HG03196 (cell line): Measurements from ENCODE around the gene APBA3.

Experiments used
- ATAC-seq: cut with Tn5 transposase; IDR thresholded peaks from one replicate; pipeline ENCODE4 v1.9.1; 2021; ENCODE audit not compliant: unreplicated experiment

APBA3 gene, protein sequence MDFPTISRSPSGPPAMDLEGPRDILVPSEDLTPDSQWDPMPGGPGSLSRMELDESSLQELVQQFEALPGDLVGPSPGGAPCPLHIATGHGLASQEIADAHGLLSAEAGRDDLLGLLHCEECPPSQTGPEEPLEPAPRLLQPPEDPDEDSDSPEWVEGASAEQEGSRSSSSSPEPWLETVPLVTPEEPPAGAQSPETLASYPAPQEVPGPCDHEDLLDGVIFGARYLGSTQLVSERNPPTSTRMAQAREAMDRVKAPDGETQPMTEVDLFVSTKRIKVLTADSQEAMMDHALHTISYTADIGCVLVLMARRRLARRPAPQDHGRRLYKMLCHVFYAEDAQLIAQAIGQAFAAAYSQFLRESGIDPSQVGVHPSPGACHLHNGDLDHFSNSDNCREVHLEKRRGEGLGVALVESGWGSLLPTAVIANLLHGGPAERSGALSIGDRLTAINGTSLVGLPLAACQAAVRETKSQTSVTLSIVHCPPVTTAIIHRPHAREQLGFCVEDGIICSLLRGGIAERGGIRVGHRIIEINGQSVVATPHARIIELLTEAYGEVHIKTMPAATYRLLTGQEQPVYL

DNA sequence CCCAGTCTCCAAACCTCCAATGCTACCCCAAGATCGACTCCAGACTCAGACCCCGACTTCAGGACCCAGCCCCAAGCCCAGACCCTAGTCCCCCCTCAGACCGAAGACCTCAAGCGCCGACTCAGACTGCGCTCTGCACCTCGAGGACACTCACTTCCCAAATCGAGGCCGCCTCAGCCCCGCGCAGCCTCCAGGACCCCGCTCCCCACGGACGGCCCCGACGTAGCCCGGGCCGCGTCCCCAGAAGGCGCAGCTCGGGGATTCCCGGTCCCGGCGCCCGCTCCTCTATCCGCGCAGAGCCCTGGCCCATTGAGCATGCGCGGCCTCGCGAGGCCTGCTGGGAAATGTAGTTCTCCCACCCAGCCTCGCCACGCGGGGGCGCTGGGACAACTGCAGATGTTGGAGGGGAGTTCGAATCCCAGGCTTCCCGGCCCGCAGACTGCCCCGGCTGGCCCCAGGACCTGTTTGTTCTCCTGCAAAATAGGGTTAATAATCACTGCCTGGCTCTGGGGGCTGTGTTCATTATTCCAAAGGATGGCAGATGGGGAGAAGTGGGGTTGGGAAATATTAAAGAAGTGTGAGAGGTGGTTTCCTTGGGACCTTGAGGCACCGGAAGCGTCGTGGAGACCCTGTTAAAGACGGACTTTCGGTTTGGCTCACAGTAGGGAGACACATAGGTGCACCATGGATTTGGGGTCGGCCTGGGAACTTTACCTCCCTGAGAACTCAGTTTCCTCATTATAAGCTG lies at the start of gene APBA3:
APBA3 (minus strand) TSS at position 311 of the 748 bp plus-strand sequence. CDS start 1,428 bp downstream, outside the sequence.
- peak; percentile 52 for ATAC-seq

DNA sequence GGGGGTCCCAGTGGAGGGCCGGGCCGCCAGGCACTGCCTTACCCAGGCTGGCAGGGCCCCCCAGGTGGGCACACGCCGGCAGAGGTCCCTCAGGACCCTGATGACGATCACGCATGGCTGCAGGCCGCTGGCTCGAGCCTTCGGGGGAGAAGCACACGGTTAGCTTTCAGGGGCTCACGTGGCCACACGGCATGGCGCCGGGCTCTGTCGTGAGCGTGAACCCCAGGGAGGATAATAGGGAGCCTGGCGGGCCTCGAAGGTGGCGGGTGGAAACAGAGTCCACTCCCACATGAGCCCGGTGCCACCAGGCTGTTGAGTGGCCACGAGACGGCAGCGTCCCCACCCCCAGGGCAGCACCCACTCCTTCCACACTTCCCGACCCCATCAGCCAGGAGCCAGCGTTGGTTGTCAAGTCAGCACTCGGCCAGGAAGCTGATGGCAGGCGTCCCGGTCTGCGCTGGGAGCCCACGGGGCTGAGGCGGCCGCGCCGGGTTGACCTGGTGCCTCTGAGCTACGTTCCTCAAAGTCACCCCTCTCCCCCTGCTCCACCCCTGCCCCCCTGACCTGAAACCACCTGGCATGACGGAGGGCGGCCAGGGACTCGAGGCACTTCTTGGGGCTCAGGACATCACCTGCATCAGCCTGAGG lies 49.3 kb upstream of the APBA3 start:
- ATAC-seq: no peak

DNA sequence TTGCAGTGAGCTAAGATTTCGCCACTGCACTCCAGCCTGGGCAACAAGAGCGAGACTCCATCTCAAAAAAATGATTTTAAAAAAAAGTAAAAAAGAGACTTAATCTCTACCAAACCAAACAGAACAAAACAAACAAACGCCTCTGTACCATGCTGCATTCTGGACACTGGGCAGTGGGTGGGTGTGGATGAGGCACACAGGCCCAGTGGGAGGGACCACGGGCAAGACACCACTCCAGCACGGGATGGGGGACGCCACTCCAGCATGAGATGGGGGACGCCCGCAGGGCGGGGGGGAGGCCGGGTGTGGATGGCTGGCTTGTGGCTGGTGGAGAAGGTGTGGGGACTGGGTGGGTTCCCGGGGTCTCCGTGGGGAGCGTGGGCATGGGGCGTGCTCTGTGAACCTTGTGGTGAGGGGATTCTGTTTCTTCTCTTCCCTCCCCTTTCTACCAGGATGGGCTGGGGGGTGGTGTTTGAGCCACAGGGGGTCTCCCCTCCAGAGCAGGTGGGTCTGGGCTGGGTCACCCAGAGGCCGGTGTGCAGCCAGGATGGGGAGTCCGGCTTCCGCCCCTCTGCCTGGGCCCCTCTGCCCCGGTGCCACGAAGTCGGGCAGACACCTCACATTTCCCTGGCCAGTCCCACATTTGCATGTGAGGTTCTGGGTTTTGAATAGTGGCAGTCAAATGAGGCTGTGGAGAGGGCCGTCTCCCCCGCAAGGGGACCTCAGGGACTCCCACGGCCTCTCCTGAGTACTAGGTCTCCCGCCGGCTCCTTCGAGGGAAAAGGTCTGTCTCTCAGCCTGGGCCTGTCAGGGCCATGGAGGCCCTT lies 48.6 kb upstream of the APBA3 start:
- no peak for ATAC-seq

DNA sequence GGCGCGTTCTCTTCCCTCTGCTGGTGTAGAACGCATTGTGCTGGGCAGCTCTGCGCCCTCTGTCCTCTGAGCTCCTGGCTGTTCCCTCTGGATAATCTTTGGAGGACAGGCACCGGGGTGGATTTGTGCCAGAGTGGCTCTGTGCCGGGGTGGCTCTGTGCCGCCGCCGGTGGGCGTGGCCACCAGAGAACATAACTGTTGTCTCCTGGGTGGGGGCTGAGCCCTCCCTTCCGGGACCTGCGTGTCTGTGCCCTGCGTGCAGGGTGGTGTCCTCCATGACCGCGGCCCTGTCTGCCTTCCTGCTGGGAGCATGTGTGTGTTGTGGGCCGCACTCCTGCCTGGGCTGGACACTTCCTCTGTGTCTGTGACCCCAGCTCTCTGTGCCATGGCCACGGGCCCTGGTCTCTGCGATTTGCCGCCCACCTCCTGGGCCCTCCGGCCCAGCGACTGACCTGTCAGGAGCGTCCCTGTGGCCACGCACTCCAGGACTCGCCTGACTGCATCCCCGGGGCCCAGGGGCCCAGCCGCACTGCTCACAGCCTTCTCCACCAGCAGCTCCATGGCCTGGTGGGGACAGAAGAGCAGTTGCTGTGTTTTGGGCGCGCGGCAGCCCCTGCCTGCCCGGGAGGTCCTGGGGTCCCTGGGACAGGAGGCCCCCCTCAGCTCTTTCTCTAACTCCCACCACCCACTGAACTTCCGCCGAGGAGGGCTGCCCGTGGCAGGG lies 47.1 kb upstream of the APBA3 start:
- no peak for ATAC-seq

DNA sequence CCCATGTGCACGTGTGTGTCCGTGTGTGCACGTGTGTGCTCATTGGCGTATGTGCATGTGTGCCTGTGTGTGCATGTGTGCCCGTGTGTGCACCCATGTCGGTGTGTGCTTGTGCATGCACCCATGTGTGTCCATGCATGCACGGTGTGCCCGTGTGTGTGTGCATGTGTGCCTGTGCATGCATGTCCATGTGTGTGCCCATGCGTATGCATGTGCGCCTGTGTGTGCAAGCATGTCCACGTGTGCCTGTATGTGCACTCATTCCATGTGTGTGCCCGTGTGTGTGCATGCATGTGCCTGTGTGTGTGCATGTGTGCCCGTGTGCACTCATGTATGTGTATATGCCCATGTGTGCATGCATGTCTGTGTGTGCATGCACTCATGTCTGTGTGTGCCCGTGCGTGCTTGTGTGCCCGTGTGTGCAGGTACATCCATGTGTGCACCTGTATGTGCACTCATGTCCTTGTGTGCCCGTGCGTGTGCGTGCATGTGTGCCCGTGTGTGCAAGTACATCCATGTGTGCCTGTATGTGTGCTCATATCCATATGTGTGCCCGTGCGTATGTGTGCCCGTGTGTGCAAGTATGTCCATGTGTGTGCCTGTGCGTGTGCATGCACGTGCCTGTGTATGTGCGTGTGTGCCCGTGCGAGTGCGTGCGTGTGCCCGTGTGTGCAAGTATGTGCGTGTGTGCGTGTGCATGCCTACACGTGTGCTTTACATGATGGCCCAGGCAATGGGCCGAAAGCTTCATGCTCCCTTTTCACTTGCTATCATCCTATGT lies 46.3 kb upstream of the APBA3 start:
- ATAC-seq: no peak

DNA sequence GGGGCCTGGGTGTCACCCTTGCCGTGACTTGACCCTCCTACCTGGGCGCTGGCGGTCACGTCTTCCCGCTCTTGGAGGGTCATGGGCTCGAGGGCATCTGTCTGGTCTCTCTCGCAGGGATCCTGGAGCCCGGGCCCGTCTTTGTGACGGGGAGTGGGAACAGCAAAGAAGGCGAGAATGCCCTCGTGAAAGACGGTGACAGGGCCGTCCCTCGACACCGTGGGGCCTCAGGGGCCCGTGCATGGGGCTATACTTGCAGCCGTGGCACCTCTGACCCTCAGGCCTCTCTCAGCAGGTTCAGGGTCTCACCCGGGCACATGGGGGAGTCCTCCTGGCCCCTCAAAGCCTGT lies 45.6 kb upstream of the APBA3 start:
- no peak for ATAC-seq

DNA sequence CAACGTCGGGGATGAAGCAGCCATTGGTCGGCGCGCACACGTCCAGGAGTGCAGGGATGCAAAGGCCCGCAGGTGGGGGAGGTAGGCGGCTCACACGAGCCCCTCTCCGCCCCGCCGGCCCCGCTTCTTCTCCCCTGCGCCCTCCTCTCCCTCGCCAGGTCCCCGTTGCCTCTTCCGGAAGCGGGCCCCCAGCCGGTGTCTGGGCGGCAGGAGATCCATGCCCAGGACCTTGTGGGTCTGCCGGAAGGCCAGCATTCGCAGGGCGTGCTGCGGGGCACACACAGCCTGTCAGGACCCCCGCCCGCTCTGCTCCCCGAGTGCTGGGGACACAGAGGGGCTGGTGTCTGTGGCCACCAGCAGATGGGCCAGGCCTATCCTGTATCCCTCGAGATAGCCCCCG lies 44.4 kb upstream of the APBA3 start:
- no peak for ATAC-seq

DNA sequence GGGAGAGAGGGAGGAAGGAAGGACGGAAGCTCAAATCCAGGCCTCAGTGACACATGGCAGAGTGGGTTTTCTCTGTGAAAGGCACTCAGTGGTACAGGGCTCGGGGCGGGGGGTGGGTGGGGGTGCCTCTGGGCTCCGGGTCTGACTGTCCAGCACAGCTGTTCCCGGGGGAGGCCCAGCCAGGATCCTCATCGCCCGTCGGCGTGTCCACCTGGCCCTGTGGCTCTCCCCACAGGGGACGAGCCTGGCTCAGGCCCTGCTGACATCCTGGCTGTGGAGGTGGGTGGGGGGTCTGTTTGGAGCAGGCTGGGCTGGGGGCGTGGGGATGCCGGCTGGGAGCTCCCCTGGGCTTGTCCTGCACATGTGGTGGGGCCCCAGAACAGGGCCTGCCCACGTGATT lies 42.9 kb upstream of the APBA3 start:
- no peak for ATAC-seq

DNA sequence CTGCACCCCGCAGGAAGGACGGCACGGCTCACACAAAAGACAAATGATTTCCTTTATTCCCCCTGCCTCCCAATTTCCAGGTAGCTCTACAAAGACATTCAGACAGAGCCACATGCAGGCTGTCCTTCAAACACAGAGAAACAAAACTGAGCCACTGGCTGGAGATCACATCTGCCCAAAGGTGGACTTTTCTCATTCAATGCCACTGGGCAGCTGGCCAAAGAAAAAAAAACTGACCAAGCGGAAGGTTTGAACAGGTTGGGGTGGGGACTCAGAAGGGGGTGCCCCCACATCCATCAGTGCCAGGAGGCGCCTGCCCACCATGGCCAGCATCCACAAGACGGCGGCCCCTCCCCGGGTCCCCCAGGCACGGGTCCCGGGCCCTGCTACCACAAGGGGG lies 42.5 kb upstream of the APBA3 start:
- ATAC-seq: no peak

DNA sequence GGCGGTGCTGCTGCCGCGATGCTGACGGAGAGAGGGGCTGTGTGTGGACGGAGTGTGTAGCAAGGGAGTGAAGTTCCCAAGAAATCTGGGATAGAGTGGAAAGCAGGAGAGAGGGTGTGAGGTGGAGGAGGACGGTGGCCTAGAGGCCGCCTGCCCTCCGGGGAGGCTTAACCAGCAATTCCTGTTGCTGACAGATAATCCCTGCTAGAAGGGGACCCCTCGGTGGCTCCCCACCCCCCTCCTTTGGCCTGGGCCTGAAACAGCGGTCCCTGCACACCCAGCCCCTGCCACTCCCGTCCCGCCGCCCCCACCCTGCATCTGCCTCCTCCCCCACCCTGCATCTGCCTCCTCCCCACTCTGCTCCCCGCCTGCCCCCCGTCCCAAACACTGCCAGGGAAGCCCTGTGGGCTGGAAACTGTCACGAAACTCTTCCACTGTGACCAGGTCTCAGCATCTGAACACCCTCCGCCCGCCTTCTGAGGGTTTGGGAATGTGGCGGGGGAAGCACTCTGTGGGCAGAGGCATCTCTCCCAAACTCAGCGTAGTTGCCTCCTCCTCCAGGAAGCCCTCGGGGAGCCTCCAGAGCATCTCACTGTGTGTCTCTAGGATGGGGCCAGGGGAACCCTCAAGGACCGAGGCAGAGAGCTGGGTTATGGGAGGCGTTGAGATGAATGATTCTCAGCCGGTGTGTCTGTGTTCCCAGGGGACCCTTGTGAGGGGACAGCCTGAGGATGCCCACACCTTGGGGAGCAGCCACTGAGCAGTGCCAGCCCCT lies 41.8 kb upstream of the APBA3 start:
- ATAC-seq: no peak

DNA sequence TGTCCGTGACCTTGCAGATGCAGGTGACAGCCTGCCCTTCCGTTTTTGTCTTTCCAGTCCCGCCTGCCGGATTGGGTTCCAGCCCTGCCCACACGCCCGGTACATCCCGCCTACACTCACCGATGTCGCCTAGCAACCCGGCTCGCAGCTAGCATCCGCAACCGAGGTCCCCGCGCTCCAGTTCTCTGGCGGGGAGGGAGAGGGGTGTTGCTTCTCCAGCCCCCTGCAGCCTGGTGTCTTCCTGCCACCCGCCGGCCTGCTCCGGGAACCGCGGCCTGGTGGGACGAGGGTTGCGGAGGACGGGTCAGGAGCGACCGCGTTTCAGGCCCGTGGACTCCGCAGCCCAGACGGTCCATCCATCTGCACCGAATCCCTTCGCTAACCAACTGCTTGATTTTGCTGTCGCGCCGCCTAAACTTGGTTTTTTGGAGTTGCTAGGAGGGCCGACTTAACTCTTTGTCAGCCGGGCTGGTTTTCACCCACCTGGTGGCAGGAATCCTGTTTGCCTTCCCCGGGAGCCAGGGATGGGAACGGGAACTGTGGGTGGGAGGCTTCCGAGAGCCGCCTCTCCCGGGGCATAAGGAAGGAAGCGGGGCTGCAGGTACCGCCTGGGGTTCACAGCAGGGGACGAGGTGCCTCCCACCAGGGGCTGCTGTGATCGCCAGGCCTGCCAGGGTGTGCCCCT lies 40.1 kb upstream of the APBA3 start:
- ATAC-seq: no peak

DNA sequence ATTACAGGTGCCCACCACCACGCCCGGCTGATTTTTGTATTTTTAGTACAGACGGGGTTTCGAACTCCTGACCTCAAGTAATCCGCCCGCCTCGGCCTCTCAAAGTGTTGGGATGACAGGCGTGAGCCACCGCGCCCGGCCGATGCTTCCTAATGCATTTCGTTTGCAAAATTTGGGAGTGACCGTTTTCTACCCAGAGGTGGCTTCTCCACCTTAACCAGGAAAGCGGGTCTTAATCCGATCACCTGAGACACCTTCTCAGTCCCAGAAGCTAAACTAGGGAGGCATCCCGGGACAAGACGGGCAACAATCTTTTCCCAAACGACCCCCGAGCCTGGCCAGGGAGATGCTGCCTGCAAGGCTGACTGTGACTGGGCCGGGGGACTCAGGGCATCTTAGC lies 39.5 kb upstream of the APBA3 start:
- no peak for ATAC-seq

DNA sequence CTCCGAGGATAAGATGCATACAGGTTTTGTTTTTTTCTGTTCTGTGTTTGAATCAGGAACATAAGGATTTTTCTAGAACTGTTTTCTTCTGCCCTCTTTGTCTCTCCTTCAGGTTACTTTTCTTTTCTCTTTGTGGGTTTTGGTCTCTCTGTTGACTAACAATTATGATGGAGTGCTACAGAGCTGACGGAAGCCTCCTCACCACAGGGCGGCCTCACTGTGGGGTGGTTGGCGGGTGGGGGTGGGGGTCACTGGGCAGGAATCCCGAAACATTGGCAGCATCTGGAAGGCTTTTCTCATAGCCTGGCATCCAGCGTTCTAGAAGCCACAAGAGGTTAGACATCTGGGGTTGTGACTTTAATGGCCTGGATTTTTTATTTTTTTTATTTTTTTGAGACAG lies 36.6 kb upstream of the APBA3 start:
- ATAC-seq: no peak

DNA sequence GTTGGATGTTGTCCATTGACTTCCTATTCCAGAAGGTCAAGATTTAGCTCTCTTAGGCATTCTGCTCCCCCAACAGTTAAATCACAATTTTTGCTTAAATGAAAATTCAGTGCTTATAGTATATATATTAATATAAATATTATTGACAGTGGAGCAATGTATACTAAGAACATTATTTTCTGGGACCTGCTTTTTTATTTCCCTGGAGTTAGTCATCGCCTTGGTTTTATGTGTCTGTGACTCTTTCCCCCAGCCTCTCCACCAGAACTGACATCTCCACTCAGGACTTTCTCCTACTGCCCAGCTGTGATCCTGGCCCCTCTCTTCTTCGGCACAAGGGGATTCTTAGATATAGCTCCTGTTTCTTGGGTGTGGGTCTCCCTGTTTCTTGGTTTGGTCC lies 34.9 kb upstream of the APBA3 start:
- ATAC-seq: no peak

DNA sequence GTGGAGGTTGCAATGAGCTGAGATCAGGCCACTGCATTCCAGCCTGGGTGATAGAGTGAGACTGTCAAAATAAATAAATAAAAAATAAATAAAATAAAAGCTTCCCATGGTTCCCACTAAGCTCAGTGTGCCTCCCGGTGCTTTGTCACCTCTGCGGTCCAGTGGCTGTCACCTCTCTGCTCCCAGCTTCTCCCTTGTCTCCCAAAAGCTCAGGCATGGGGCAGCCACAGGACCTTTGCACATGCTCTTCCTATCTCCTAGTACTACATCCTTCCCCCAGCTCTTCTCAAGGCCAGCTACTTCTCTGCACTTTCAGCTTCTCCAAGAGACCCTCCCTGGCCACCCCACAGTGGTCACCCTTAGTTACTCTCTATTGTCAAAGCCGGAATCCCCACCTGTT lies 32.3 kb upstream of the APBA3 start:
- no peak for ATAC-seq

DNA sequence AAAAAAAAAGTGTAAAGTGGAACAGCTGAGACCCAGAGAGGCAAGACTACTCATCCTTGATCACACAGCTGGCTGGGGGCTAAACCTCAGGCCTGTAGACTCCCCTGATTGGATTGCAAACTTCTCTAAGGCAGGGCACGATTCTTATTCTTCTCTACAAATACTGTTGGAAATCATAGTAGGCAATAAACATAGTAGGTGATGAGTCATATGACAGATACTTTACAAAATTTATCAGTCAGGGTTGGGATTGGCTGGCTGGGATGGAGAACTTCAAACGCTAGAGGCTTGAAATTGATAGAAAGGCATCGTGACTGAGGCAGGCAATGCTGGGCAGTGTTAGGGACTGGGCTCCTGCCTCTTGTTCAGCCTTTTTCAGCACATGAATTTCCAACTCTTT lies 30.6 kb upstream of the APBA3 start:
- no peak for ATAC-seq

DNA sequence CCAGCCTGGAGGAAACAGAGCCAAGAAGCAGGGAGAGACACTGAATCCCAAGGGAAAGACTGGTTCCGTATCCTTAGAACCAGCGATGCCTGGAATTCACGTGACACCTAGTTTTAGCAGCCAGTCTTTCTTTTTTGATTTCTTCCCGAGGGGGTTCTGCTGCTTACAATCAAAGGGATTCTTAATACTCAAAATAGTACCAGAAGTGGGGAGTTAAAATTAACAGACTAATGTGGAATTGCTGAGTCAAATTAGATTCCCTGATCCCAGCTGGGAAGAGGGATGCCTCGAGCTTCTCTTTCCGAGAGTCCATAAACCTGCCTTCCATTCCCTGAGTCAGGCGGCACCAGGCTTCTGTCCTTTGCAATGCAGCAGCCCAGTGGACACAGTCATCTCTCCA lies 29.4 kb upstream of the APBA3 start:
- ATAC-seq: no peak

DNA sequence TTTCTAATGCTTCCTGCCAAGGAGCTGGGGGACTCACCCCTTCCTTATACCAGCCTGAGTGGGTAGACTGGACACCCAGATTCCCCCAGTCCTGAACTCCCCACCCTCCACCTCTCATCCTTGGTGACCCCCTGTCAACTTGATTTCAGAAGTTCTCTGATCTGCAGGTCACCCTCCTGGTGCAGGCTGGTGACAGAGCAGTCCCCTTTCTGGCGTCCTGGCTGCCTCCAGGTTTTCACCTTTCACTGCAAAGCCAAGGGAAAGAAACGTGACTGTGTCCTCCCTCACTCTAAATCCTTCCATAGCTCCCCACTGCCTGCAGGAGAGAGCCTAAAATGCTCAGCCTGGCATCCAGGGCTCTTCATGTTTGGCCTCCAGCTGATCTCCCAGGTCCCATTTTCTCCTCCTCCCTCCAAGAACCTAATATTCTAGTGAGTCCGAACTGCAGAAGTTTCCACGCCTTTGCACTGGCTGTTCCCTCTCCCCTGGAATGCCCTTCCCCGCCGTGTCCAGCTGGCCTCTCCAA lies 28.8 kb upstream of the APBA3 start:
- ATAC-seq: no peak
